Testis (tissue), 5 donors: Measurements from ENCODE around the gene RPP38. TPM values are rescaled to one million over a fixed set of nuclear protein-coding genes. Genes with fewer than 3 reads are reported as not detected.

Experiments
- DNase-seq: peaks from one replicate; pipeline ENCODE4 v3.0.0-alpha.2; 2019
- H3K27ac ChIP-seq, 2 donors: fragments of 200-600 bp; sonication (generic); one replicate each; pipeline ENCODE4 v1.5.1; 2019
- H3K27me3 ChIP-seq: fragments of 200-600 bp; sonication (generic); one replicate; pipeline ENCODE4 v1.5.1; 2019
- H3K36me3 ChIP-seq: fragments of 200-600 bp; sonication (generic); one replicate; pipeline ENCODE4 v1.5.1; 2017; ENCODE audit warnings: low read depth; ENCODE audit errors: missing control alignments
- H3K4me1 ChIP-seq: fragments of 200-600 bp; sonication (generic); one replicate; pipeline ENCODE4 v1.5.1; 2019
- H3K4me3 ChIP-seq, 2 donors: fragments of 200-600 bp; sonication (generic); one replicate each; pipeline ENCODE4 v1.5.1; 2017 to 2019
- H3K9me3 ChIP-seq: fragments of 200-600 bp; sonication (generic); one replicate; pipeline ENCODE4 v1.5.1; 2017
- POLR2A ChIP-seq: fragments of 450-650 bp; IDR thresholded peaks from one replicate; pipeline ENCODE4 v1.6.1; 2017; ENCODE audit warnings: antibody characterized with exemption, mild to moderate bottlenecking, moderate library complexity
- WGBS, 2 donors: methylation state at CpG; one replicate each; pipeline ENCODE4 v1.1.5; 2018; 5-methylcytosine and 5-hydroxymethylcytosine counted together
- intact Hi-C: fragments of 100-400 bp; cut with DNase I; formaldehyde crosslinking; loops from one replicate; pipeline ENCODE4 v1.15.1; 2023; ENCODE audit warnings: low total_unique reads
- long read RNA-seq, 2 donors: transcript quantifications; one replicate each; lab custom pipeline, GENCODE V29; 2026
- polyA plus RNA-seq: library from polyadenylated mRNA; stranded (reverse); fragments of 350-450 nt; fragmentation: Illumina TruSeq; extraction: RNeasy Lipid Tissue Mini Kit (QIAGEN cat#74804); gene quantifications from one replicate; pipeline ENCODE4 v1.2.3, GENCODE V29; 2014; ENCODE audit warnings: low read depth, low replicate concordance; ENCODE audit not compliant: insufficient read depth
- total RNA-seq, 2 donors: library from RNA; depleted of rRNA; stranded (reverse); fragments of >200 nt; gene quantifications; one replicate each; pipeline ENCODE4 v1.2.3, GENCODE V29; 2016
- TF ChIP-seq, protein P1 (sequence below), 3 experiments: fragments of 450-650 bp in 2 of 3; fragments of 200-600 bp in 1 of 3; sonication (generic) in 1 of 3; IDR thresholded peaks; one replicate each; pipeline ENCODE4 v1.5.1; 2016 to 2019; ENCODE audit warnings: antibody characterized with exemption in 3 of 3, mild to moderate bottlenecking in 2 of 3, moderate library complexity in 1 of 3

RPP38 gene, protein sequence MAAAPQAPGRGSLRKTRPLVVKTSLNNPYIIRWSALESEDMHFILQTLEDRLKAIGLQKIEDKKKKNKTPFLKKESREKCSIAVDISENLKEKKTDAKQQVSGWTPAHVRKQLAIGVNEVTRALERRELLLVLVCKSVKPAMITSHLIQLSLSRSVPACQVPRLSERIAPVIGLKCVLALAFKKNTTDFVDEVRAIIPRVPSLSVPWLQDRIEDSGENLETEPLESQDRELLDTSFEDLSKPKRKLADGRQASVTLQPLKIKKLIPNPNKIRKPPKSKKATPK
- 10 to 100 TPM; 30.3 to 41.4 TPM for total RNA-seq
- polyA plus RNA-seq = 73.4 TPM
- long read RNA-seq, donor 1, partial matches to known transcripts = 20 of 44 reads
- long read RNA-seq, donor 1, other reads (novel, unspliced or antisense) = 10 of 44 reads
- long read RNA-seq, donor 2, partial matches to known transcripts = 6 of 14 reads
- long read RNA-seq, donor 2, other reads (novel, unspliced or antisense) = 0 of 14 reads

DNA sequence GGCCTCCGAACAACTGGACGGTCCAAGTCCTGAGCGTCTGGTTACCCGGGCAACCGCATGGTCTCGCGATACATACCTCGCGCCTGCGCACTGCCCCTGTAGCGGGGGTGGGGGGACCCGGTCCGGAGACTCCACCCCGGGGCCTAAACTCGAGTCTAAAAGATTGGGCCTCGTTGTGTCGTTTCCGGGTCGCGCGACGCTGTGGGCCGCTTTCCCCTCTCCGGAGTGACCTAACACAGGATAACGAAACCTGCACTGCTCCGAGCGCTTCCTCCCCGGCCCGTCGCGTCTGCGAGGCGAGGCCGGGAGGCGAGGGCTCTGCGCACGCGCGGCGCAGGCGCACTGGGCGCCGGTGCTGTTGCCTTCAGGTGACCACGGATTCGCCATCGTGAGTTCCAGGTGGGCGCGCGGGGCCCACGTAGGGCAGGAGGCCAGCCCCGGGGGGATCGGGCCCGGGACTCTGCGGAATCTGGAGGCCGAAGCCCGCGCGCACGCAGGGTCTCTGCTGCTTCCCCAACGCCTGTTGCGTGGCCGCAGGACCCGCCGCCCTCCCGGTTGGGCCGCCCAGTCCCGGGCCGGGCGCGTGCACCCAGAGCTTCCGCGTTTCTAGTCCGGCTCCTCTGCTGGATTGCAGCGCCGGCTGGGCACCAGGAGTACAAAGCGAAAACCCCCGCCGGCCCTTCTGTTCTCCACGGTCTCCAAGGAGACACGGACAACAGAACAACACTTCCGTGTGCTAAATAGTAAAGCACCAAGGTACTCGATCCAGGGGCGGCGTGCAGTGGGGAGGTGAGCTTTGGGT lies at the start of gene RPP38:
Gene RPP38 (plus strand): TSS at position 345 of the 802 bp plus-strand sequence. CDS start 5,960 bp downstream, outside the sequence.
- no peak for TF ChIP-seq POLR2A
- TF ChIP-seq, protein P1, sequence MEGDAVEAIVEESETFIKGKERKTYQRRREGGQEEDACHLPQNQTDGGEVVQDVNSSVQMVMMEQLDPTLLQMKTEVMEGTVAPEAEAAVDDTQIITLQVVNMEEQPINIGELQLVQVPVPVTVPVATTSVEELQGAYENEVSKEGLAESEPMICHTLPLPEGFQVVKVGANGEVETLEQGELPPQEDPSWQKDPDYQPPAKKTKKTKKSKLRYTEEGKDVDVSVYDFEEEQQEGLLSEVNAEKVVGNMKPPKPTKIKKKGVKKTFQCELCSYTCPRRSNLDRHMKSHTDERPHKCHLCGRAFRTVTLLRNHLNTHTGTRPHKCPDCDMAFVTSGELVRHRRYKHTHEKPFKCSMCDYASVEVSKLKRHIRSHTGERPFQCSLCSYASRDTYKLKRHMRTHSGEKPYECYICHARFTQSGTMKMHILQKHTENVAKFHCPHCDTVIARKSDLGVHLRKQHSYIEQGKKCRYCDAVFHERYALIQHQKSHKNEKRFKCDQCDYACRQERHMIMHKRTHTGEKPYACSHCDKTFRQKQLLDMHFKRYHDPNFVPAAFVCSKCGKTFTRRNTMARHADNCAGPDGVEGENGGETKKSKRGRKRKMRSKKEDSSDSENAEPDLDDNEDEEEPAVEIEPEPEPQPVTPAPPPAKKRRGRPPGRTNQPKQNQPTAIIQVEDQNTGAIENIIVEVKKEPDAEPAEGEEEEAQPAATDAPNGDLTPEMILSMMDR (IDR thresholded peaks at IDR 0.05) = peak in 1 of 3 experiments; percentile 3
- Histone ChIP-seq H3K36me3 (no peaks in the 10 kb centered on the region), H3K4me1 (peaks cover 7% of the 10 kb centered on the region), H3K27me3 (no peaks in the 10 kb centered on the region), H3K4me3 (peak within 1 kb of the TSS; percentile 81 to 93), H3K9me3 (no peaks in the 10 kb centered on the region), H3K27ac (peak within 1 kb of the TSS; percentile 94 to 98)
- intact Hi-C loops = loop anchor here (10.0 kb wide), 1 partner anchor 142 kb away; the partner anchor contains the start of genes DCLRE1C and MEIG1
- 1 to 2% methylated on average over 7 to 74 of the region's 84 CpGs for WGBS, 2 donors
- peak; percentile 97 for DNase-seq

DNA sequence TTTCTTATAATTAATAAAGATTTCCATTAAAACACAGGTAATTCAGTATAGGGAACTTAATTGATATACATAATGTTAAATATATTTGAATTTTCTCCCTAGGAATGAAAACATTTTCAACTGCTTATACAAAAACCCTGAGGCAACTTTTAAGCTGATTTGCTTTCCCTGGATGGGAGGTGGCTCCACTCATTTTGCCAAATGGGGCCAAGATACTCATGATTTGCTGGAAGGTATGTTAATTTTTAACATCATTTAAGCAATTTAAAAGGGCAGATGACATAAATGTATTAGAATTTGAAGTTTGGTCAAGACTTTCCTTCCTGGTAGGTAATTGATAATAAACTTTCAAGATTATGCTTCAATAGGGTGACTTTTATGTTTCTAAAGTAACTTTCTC lies 47.6 kb upstream of the RPP38 start:
- TF ChIP-seq, protein P1 (IDR thresholded peaks at IDR 0.05) = no peak
- TF ChIP-seq POLR2A = no peak
- no peak for DNase-seq
- intact Hi-C loops = no loop called here
- Histone ChIP-seq H3K4me1 (no peaks in the 10 kb centered on the region), H3K36me3 (no peaks in the 10 kb centered on the region), H3K27ac (no peak overlapping the region), H3K27me3 (no peaks in the 10 kb centered on the region), H3K4me3 (no peak overlapping the region), H3K9me3 (no peaks in the 10 kb centered on the region)

DNA sequence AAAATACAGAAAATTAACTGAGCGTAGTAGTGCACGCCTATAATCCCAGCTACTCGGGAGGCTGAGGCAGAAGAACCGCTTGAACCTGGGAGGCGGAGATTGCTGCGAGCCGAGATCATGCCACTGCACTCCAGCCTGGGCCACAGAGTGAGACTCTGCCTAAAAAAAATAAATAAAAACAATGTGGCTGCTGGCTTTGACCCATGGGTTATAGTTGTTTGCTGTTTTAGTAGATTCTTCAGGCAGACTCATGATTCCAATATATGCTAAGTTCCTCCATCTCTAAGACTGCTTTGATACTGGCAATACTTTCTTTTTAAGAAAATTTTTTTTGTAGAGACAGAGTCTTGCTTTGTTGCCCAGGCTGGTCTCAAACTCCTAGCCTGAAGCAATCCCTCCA lies 45.0 kb upstream of the RPP38 start:
- intact Hi-C loops = no loop called here
- 86 to 92% methylated on average over 7 of the region's 7 CpGs for WGBS, 2 donors

DNA sequence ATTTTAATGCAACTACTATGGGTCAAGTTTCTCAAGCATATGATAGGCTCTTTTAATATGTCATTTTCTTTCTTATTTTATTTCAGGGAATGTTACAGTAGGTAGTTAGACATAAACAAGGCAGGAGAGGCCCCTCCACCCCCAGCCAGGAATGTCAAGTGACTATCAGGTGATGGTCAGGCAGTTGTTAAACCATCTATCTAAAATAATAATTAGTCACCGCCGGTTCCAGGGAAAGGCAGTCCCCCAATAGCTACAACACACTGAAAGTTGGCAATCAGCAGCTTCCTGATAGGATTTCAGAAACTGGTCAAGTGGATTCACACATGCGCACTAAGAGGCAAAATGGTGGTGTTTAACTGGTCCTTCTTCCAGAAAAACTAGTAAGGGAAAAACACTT lies 44.1 kb upstream of the RPP38 start:
- Histone ChIP-seq H3K27ac (no peak overlapping the region), H3K27me3 (no peaks in the 10 kb centered on the region), H3K9me3 (no peaks in the 10 kb centered on the region), H3K4me1 (no peaks in the 10 kb centered on the region), H3K36me3 (no peaks in the 10 kb centered on the region), H3K4me3 (no peak overlapping the region)
- DNase-seq = no peak
- TF ChIP-seq POLR2A = no peak
- TF ChIP-seq, protein P1 (IDR thresholded peaks at IDR 0.05) = no peak
- WGBS, 2 donors = 80 to 88% methylated on average over 2 to 3 of the region's 3 CpGs
- intact Hi-C loops = no loop called here

More for the DNA sequence above, 45.0 kb upstream of the RPP38 start:
- Histone ChIP-seq H3K27ac (no peak overlapping the region), H3K36me3 (no peaks in the 10 kb centered on the region), H3K4me3 (no peak overlapping the region), H3K4me1 (no peaks in the 10 kb centered on the region), H3K27me3 (no peaks in the 10 kb centered on the region), H3K9me3 (no peaks in the 10 kb centered on the region)
- no peak for DNase-seq
- TF ChIP-seq, protein P1 (IDR thresholded peaks at IDR 0.05) = no peak
- TF ChIP-seq POLR2A = no peak
